IMR-90 (cell line): Measurements from ENCODE around the gene EHF. TPM values are rescaled to one million over a fixed set of nuclear protein-coding genes. Genes with fewer than 3 reads are reported as not detected.
A peak's percentile ranks its signal among the peaks of the same experiment; 100 is the strongest.

Experiments
- ATAC-seq: fragments of 200-7000 bp; cut with Tn5 transposase; 2 replicates; pipeline ENCODE4 v1.9.1; 2020; ENCODE audit warnings: low read depth, mild to moderate bottlenecking, moderate library complexity
- BruUV-seq: library from RNA; stranded (reverse); fragments of 400-500 nt; replicated peaks from 2 replicates; lab custom pipeline; 2021; lab: Mats Ljungman, UMichigan
- CTCF ChIA-PET: fragments of 300-600 bp; formaldehyde crosslinking; extraction: SDS; loops from one replicate; lab custom pipeline; 2021; ENCODE audit warnings: antibody characterized with exemption; lab: Yijun Ruan, JAX
- POLR2A ChIA-PET: fragments of 300-600 bp; sonication (Branson Sonifier 250); formaldehyde crosslinking; loops from one replicate; lab custom pipeline; 2022; ENCODE audit warnings: antibody characterized with exemption; ENCODE audit not compliant: unreplicated experiment; lab: Charles Lee
- DNase-seq: peaks from one replicate; pipeline ENCODE4 v3.0.0; 2013
- H2AFZ ChIP-seq: replicated peaks from 2 replicates; pipeline ENCODE3; 2013; ENCODE audit warnings: low read length, mild to moderate bottlenecking; ENCODE audit not compliant: poor library complexity
- H2AK5ac ChIP-seq: 2 replicates; pipeline ENCODE4 v1.6.1; 2013; ENCODE audit warnings: low read depth, low read length, inconsistent platforms
- H2AK9ac ChIP-seq: replicated peaks from 2 replicates; pipeline ENCODE3; 2013; ENCODE audit warnings: mild to moderate bottlenecking, low read depth, low read length, moderate library complexity; ENCODE audit not compliant: poor library complexity
- H2BK120ac ChIP-seq: 2 replicates; pipeline ENCODE4 v1.6.1; 2013; ENCODE audit warnings: low read depth, low read length, inconsistent platforms
- H2BK15ac ChIP-seq: 3 replicates; pipeline ENCODE4 v1.6.1; 2013; ENCODE audit warnings: low read depth, low read length, inconsistent platforms
- H2BK20ac ChIP-seq: 2 replicates; pipeline ENCODE4 v1.6.1; 2013; ENCODE audit warnings: low read depth, mild to moderate bottlenecking, inconsistent platforms, low read length, moderate library complexity
- H2BK5ac ChIP-seq: 2 replicates; pipeline ENCODE4 v1.6.1; 2013; ENCODE audit warnings: mild to moderate bottlenecking, low read depth, low read length, inconsistent platforms; ENCODE audit not compliant: poor library complexity, severe bottlenecking
- H3K14ac ChIP-seq: replicated peaks from 2 replicates; pipeline ENCODE4 v1.6.1; 2013; ENCODE audit warnings: low read depth, low read length, inconsistent platforms
- H3K18ac ChIP-seq: 2 replicates; pipeline ENCODE4 v1.6.1; 2013; ENCODE audit warnings: low read depth, low read length, control low read depth
- H3K23ac ChIP-seq: 2 replicates; pipeline ENCODE4 v1.6.1; 2013; ENCODE audit warnings: low read depth, low read length, inconsistent platforms
- H3K27ac ChIP-seq: 2 replicates; pipeline ENCODE4 v1.5.1; 2013; ENCODE audit warnings: mild to moderate bottlenecking, control low read depth, low read length; ENCODE audit not compliant: insufficient read depth
- H3K27me3 ChIP-seq: 2 replicates; pipeline ENCODE4 v1.6.1; 2013; ENCODE audit warnings: low read length; ENCODE audit not compliant: control insufficient read depth, insufficient read depth
- H3K36me3 ChIP-seq: 2 replicates; pipeline ENCODE4 v1.6.1; 2013; ENCODE audit warnings: low read length, mixed read lengths; ENCODE audit not compliant: control insufficient read depth, insufficient read depth
- H3K4ac ChIP-seq: 2 replicates; pipeline ENCODE4 v1.6.1; 2013; ENCODE audit warnings: low read depth, low read length, inconsistent platforms
- H3K4me1 ChIP-seq: 2 replicates; pipeline ENCODE4 v1.6.1; 2013; ENCODE audit warnings: low read length, mixed read lengths; ENCODE audit not compliant: control insufficient read depth, insufficient read depth
- H3K4me2 ChIP-seq: 2 replicates; pipeline ENCODE4 v1.6.1; 2013; ENCODE audit warnings: low read depth, mild to moderate bottlenecking, control low read depth, low read length, moderate library complexity
- H3K4me3 ChIP-seq: 2 replicates; pipeline ENCODE4 v1.5.1; 2013; ENCODE audit warnings: low read depth, mild to moderate bottlenecking, control low read depth, low read length, moderate library complexity; ENCODE audit not compliant: insufficient read depth
- H3K56ac ChIP-seq: 2 replicates; pipeline ENCODE4 v1.6.1; 2013; ENCODE audit warnings: low read length, inconsistent platforms; ENCODE audit not compliant: insufficient read depth; ENCODE audit errors: extremely low read depth
- H3K79me1 ChIP-seq, 2 experiments: 2 replicates each; pipeline ENCODE4 v1.6.1; 2013; ENCODE audit warnings: low read length in 2 of 2, inconsistent platforms in 1 of 2, low read depth in 1 of 2
- H3K9ac ChIP-seq: 2 replicates; pipeline ENCODE4 v1.6.1; 2013; ENCODE audit warnings: low read depth, low read length, control low read depth
- H3K9me1 ChIP-seq: 2 replicates; pipeline ENCODE4 v1.6.1; 2013; ENCODE audit warnings: low read length, inconsistent platforms; ENCODE audit not compliant: insufficient read depth
- H3K9me3 ChIP-seq: 2 replicates; pipeline ENCODE4 v1.6.1; 2013; ENCODE audit warnings: low read length; ENCODE audit not compliant: control insufficient read depth, insufficient read depth
- H4K20me1 ChIP-seq: 2 replicates; pipeline ENCODE4 v1.6.1; 2013; ENCODE audit warnings: low read length, inconsistent platforms; ENCODE audit not compliant: insufficient read depth
- H4K5ac ChIP-seq: 2 replicates; pipeline ENCODE4 v1.6.1; 2013; ENCODE audit warnings: mild to moderate bottlenecking, low read depth, low read length, control low read depth
- H4K8ac ChIP-seq, 2 experiments: 2 replicates each; pipeline ENCODE4 v1.6.1; 2013; ENCODE audit warnings: low read depth in 2 of 2, low read length in 2 of 2, control low read depth in 1 of 2, inconsistent platforms in 1 of 2
- H4K91ac ChIP-seq: 2 replicates; pipeline ENCODE4 v1.6.1; 2013; ENCODE audit warnings: low read depth, low read length, inconsistent platforms; ENCODE audit not compliant: insufficient read depth
- NFE2L2 ChIP-seq: fragments of 150-350 bp; IDR thresholded peaks from 2 replicates; pipeline ENCODE4 v1.6.1; 2016; ENCODE audit warnings: low read depth, mild to moderate bottlenecking, low read length
- POLR2A ChIP-seq: IDR thresholded peaks from 2 replicates; pipeline ENCODE4 v1.6.1; 2012; ENCODE audit warnings: mild to moderate bottlenecking, low read depth, low read length
- USF2 ChIP-seq: fragments of 150-350 bp; IDR thresholded peaks from 2 replicates; pipeline ENCODE4 v1.6.1; 2017; ENCODE audit warnings: mild to moderate bottlenecking, antibody characterized with exemption, low read length, low read depth
- WGBS, 2 experiments: methylation state at CpG; one replicate each; pipeline versions ENCODE4 v1.1.5 to v1.1.7; 2013; ENCODE audit warnings: missing lambda C conversion rate in 2 of 2; ENCODE audit not compliant: insufficient read length in 1 of 2; ENCODE audit errors: extremely low coverage in 2 of 2; 5-methylcytosine and 5-hydroxymethylcytosine counted together
- dilution Hi-C: fragments of 300-500 bp; cut with HindIII; formaldehyde crosslinking; loops from one replicate; pipeline ENCODE4 v1.14.3; 2018; ENCODE audit warnings: low sequenced_read_pairs; ENCODE audit not compliant: unreplicated experiment
- in situ Hi-C: fragments of 300-500 bp; cut with MboI; formaldehyde crosslinking; loops from 3 replicates; pipeline ENCODE4 v1.14.3; 2019; ENCODE audit warnings: low sequenced_read_pairs, inconsistent platforms, mixed read lengths
- intact Hi-C: fragments of 100-400 bp; cut with micrococcal nuclease; formaldehyde crosslinking; loops from 2 replicates; pipeline ENCODE4 v1.10.0; 2022
- polyA plus RNA-seq, 3 experiments: library from polyadenylated mRNA; depleted of rRNA; stranded (reverse); fragments of >200 nt; gene quantifications; 2 replicates each; pipeline ENCODE4 v1.2.3, GENCODE V29; 2012; ENCODE audit warnings: low replicate concordance in 1 of 3
- total RNA-seq: library from RNA; depleted of rRNA; stranded (reverse); fragments of >200 nt; gene quantifications from 2 replicates; pipeline ENCODE4 v1.2.3, GENCODE V29; 2012

The EHF gene
- total and polyA plus RNA-seq, 2 of the 4 experiments (the other 2 are of a cell fraction), result under 0.01 TPM; not detected in 1

- no peak overlapping the region for H3K14ac ChIP-seq
- no peak overlapping the region for H4K5ac ChIP-seq
- no peaks in the 10 kb centered on the region for H3K9me3 ChIP-seq
- no peak overlapping the region for H4K8ac ChIP-seq
- no peak overlapping the region for H3K18ac ChIP-seq
- 63% methylated on average over 3 of the region's 8 CpGs; no CpG with 5 or more reads in 1 of the 2 experiments for WGBS, 2 experiments
- no peak overlapping the region for H3K9ac ChIP-seq
- peaks cover 11% of the 10 kb centered on the region for H3K4me1 ChIP-seq
- in situ Hi-C loops (no loop called here), intact Hi-C loops (no loop called here), dilution Hi-C loops (no loop called here)
- ChIA-PET POLR2A (no interaction called here), CTCF (no interaction called here)
- H3K4me2 ChIP-seq, result no peak overlapping the region
- BruUV-seq, result no TSS peak
- H3K4ac ChIP-seq, result no peak overlapping the region
- H3K27ac ChIP-seq, result no peak overlapping the region
- peak overlapping the region; percentile 10; the same call in 1 of the 2 replicates for H4K91ac ChIP-seq
- H3K36me3 ChIP-seq, result no peaks in the 10 kb centered on the region
- H2BK120ac ChIP-seq, result peak overlapping the region; percentile 18; the same call in 1 of the 2 replicates
- DNase-seq, result no peak
- no peak overlapping the region for H3K23ac ChIP-seq
- no peak overlapping the region for H2BK20ac ChIP-seq
- no peak for TF ChIP-seq NFE2L2
- no peak for TF ChIP-seq USF2
- no peak for TF ChIP-seq POLR2A
- H3K4me3 ChIP-seq, result no peak overlapping the region
- H2AK5ac ChIP-seq, result peak overlapping the region; percentile 14; the same call in 1 of the 2 replicates
- no peak overlapping the region; the same call in 2 of the 3 replicates for H2BK15ac ChIP-seq
- no peak overlapping the region; the same call in 1 of the 2 replicates for H3K56ac ChIP-seq
- no peak overlapping the region for H2AFZ ChIP-seq
- no peak overlapping the region for H2AK9ac ChIP-seq
- H2BK5ac ChIP-seq, result no peak overlapping the region
- no peaks in the 10 kb centered on the region for H3K27me3 ChIP-seq
- peaks cover 0 to 3% of the 10 kb centered on the region in 2 experiments; a peak in 1 of 4 replicates for H3K79me1 ChIP-seq
- no peak for ATAC-seq
- H4K20me1 ChIP-seq, result no peaks in the 10 kb centered on the region
- peaks cover 16% of the 10 kb centered on the region for H3K9me1 ChIP-seq
These were observed 16.0 kb upstream of the EHF start for GRCh38 chr11:34604911-34605310.
